Activated gamma-delta T cell treated with anti-CD3 and anti-CD28 coated beads, Interleukin-2, amount 50 U/mL, for 16 hours (primary cell): ENCODE results near the gene HNRNPU.
A peak's percentile ranks its signal among the peaks of the same experiment; 100 is the strongest.
"Not testable (repeated sequence)": the region's sequence is repeated elsewhere in the genome, so short reads cannot be mapped to it uniquely, and the experiment has no call there.

ENCODE experiments used
- DNase-seq: peaks from one replicate; pipeline ENCODE4 v3.0.0-alpha.2; 2020; ENCODE audit warnings: low read depth

Gene HNRNPU

DNA sequence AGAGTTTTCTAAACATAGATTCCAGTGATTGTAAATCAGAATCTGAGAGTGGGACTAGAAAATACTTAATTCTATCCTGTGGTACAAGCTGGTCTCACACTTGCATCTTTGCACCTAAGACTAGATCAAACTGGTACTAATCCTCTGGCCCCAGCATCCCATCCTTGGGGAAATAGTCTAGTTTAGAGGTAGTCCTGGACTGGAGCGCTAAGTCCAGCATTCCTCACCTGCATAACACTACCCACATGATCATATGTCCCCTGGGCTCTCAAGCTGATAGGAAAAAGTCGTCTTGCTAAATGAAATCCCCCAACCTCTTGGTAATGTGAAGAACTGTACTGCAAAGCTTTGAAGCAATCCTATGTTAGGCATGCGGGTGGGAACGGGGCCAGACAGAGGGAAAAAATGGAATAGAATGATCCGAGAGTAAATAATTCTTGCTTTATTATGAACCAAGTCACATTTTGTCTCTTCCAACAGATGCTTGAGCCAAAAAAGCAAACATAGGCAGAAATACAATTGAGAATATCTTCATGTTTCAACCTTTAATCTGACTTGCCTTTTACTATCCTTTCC, 24.0 kb downstream of the HNRNPU start:
- no peak for DNase-seq

DNA sequence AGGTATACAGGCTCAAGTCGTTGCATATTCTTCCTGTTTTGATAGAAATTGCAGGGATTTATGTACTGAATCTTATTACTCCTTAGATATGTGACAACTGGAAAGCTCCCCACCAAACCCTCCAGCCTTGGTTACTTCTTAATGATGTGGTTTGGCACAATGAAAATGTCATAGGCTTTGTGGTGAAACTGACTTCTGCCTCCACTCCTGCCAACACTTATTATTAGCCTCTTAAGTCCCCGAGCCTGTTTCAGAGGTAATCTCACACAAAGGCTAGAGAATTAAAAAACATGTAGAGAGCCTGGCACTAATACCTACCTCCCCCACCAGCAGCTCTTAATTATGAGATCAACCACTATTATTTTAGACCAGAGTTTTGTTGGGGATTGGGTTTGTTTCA, 24.7 kb downstream of the HNRNPU start:
- DNase-seq: no peak

DNA sequence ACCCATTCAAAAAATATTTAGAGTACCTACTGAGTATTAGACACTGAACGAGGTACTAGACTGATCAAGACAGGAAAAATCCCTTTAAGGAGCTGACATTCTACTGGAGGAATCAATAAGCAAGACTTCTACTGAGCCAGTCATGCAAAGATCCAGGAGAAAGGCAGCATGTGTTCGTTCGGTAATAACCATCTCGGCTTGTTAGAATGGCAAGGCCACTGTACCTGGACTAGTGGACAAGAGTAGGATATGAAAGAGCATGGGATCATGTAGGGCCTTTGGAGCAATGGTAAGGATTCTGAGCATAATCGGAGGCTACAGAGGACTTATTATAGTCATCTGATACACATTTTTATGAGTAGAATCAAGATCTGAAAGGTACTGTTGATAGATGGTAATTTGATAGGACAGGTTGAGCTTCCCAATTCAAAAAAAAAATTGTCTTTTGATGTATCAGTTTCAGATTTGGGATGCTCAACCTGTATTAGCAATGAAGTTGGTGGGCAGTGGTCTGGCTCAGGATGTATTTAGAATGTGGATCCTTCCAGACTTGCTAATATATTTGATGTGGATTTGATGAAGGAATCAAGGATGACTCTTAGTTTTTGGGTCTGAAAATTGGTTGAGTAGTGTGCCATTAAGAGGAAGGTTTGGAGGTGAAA, 26.6 kb downstream of the HNRNPU start:
- DNase-seq: no peak

DNA sequence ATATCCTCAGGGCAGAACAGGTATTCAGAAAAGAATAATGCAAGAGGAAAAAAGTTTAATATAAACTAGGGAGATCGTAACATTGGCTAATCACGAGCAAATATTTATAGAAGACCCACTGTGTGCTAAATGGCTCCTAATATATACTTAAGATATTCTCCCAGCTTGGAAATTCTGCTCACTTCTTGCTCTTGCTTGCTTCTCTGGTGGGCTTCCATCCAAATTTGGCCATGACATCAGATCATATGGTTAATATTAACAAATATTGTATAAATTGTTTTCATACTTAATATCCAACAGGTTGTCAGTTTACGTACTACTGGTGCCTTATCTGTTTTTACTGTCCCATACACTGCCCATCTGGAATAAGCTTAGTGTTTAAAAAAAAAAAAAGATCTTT, 27.8 kb downstream of the HNRNPU start:
- no peak for DNase-seq

DNA sequence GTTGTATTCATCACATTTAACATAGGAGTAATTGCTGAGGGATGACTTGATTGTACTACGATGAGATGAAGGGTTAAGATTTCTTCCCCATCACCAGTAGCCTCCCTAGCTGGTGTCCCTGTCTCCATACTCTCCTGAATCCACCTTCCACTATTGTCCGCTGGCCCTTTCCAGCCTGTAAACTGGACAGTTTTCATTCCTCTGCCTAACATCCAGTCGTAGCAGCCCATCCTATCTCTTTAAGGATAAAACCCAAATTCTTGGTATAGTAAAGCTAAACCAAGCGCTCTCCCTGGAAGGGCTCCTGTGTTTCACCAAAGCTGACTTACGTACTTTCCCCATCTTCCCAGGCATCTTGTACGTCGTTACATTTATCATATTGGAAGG, 28.2 kb downstream of the HNRNPU start:
- DNase-seq: no peak

DNA sequence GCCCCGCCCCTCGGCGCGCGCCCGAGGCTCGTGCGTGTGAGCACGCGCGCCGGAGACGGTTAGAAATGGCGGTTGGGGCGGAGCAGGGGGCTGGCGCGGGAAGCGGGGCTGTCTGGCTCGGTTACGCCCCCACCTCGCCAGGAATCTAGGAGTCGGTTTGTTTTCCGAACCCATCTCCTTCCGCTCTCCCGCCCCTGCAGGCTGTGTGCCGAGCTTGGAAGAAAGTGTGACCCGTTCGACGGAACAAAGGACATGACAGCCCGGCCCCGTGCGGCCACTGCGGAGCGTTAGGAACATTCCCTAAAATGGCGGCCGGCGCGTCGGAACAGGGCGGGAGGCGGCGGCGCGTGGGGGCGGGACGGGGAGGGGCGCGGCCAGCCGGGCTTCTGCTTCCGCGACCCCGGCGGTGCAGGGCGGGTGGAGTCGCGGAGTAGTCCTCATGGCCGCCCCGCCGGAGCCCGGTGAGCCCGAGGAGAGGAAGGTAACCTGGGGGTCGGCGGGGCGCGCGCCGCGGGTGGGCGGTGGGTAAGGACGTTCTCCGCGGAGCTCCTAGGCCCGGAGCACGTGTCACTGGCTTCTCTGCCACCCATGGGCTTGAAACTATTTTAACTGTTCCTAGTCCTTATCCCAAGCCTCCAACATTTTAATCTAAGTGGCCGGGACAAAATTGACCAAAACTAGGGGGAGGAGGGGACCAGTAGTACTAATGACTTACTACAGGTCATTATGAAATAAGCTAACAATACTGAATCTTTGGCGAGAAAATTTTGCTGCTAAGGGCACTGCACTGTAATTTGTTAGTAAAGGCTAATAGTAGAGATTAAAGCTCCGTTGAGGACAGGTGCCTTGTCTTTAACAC, 28.8 kb downstream of the HNRNPU start, which contains the start of gene COX20:
Gene COX20, plus strand, starts transcription at position 383 of the 859 bp plus-strand sequence. Its CDS starts 57 bp downstream, at position 440.
- peak; percentile 82 for DNase-seq

DNA sequence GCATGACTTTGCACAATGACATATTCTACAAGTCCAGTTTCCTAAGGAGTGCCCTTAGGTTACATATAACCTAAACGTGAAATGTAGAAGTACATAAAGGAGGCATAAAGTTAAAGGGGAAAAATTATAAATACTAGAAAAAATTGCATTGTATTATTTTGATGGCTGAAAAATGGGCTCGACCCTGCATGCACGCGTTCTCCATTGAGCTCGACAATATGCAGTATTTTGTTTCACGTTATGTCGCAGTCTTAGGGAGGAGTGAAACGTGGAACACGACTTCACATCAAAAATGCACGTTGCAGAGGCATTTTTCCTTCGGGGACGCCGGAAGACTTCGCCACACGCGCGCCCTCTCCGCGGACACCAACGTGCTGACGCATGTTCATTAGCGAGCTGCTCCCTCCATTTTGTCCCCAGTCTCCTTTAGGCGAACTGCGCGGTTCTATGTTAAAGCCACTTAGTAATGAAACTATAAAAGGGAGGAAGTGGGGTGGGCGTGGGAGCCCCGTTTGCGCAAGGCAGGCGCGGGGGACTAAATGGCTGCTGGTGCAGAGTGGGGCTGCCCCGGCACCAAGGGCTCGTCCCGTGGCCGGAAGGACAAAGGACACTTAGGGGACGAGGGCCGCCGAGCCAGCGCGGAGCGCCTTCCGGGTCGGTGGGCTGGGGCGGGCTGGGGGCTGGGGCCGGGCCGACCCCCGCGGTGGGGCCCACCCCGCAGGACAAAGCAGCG, 29.6 kb downstream of the HNRNPU start:
- peak; percentile 84 for DNase-seq

DNA sequence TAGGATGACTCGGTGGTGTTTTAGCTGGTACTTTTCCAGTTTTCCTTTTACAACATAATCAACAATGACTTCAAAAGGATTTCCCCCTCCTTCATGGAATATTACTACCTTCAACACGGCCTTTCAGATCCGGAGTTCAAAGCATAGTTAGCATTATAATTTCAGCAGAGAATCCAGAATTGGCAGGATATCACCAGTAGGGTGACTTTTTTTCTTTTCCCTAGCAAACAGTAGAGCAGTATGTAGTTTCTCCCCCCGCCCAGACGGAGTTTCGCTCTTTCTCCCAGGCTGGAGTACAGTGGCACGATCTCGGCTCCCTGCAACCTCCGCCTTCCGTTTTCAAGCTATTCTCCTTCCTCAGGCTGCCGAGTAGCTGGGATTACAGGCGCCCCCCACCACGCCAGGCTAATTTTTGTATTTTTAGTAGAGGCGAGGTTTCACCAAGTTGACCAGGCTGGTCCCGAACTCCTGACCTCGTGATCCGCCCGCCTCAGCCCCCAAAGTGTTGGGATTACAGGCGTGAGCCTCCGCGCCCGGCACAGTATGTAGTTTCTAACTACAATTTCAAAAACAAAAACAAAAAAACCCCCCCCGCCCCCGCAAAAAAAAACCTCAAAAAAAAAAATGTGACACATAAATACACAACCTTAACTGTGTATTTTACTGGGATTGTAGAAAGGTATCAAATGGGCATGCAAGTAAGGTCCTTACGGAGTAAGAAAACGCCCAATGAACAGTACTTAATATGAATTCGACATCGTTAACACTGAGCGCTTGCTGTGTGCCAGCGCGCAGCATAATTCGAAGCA, 30.4 kb downstream of the HNRNPU start:
- peak; percentile 32 for DNase-seq

DNA sequence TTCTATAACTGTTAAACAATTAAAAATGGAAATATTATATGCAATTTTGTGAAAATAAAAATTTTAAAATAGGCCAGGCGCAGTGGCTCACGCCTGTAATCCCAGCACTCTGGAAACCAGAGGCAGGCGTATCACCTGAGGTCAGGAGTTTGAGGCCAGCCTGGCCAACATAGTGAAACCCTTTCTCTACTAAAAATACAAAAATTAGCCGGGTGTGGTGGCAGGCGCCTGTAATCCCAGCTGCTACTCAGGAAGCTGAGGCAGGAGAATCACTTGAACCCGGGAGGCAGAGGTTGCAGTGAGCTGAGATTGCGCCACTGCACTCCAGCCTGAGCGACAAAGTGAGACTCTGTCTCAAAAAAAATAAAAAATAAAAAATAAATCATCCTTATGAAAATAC, 31.1 kb downstream of the HNRNPU start:
- DNase-seq: not testable (repeated sequence)

DNA sequence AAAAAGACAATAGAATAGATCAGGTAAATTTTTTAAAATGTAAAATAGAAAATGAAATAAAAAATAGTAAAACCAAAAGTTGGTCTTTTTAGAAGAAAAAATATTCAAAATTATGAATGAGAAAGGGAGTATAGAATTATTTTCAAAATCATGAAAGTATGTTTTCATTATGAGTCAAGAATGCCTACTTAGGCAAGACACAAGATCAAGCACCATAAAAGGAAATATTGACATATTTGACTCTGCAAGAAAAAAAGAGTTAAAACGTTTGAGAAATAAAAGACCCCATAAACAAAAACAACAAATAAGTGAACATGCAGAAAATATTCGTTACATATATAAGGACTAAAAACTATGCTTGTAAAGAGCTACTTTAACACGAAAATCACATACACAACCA, 33.7 kb downstream of the HNRNPU start:
- DNase-seq: no peak

DNA sequence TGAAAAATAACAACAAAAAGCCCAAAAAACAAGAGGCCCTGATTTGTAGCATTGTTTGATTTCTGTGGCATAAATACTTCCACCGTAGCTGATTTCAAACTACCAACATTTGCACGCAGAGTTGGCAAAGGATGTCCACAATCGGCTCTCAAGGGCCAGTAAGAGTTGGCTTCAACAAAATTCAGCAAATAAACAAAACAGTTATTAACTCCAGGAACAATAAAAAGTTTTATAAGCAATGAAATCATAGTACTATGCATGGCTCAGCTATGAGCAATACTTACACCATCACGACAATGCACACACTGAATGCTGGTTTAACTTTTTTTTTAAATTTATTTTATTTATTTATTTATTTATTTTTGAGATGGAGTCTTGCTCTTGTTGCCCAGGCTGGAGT, 37.6 kb downstream of the HNRNPU start:
- DNase-seq: no peak

DNA sequence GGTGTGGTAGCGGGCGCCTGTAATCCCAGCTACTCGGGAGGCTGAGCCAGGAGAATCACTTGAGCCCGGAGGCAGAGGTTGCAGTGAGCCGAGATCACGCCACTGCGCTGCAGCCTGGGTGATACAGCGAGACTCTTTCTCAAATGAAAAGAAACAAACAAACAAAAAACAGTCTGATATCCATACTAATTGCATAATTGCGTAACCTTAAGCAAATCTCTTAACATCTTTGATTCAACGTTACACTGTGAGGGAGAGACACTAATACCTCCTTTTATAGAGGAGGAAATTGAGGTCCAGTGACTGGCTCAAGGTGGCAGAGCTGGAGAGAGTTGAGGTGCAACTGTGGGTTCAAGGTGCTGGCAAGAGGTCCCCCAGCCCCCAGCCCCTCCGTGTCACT, 41.5 kb downstream of the HNRNPU start:
- DNase-seq: no peak

DNA sequence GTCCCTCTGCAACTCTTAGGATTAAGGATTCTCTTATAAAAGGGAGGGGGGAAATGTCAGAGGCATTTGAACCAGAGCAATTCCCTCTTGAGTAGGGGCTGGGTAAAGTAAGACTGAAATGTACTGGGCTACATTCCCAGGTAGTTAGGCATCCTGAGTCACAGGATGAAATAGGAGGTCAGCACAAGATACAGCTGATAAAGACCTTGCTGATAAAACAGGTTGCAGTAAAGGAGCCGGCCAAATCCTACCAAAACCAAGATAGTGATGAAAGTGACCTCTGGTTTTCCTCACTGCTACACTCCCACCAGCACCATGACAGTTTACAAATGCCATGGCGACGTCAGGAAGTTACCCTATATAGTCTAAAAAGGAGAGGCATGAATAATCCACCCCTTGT, 43.2 kb downstream of the HNRNPU start:
- no peak for DNase-seq

DNA sequence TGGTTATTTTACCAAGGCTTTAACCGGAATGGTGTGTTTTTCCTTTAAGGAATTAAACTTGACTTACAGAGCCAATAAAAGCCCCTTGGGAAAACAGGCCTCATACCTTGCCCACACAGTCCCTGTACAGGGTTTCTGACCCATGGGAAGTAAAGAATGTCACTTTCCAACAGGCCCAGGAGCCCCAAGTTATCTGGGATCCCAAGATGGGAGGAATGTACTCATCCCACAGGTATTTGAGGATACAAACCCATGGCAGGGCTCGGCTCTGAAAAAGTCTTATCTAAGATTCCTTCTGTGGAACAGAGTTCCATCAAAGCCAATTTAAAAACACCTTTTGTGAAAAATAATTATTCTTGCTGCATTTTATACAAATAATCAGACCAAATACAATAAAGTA, 44.2 kb downstream of the HNRNPU start:
- DNase-seq: no peak

DNA sequence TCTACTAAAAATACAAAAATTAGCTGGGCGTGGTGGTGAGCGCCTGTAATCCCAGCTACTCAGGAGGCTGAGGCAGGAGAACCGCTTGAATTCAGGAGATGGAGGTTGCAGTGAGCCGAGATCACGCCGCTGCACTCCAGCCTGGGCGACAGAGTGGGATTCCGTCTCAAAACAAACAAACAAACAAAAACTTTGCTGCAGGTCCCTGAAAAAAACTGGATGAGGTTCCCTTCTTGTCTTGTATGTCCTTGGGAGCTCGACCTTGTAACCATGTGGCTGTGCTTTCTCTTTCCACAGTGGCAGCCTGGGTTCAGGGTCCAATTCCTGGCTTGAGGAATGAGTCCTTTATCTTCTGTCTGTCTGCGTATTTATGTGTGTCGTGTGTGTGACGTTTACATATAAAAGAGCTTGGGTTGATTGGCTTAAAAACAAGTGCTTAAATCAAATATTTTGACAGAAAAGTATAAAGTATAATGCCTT, 46.9 kb downstream of the HNRNPU start:
- DNase-seq: no peak

DNA sequence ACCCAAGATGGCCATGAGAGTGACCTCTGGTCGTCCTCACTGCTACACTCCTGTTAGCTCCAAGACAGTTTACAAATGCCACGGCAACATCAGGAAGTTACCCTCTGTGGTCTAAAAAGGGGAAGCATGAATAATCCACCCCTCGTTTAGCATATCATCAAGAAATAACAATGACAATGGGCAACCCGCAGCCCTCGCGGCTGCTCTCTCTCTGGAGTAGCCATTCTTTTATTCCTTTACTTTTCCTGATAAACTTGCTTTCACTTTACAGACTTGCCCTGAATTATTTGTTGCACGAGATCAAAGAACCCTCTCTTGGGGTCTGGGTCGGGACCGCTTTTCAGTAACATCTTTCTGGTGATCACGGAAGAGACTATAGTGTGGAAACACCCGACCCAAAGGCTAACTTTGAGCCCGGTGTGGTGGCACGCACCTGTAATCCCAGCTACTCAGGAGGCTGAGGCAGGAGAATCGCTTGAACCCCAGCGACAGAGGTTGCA, 48.7 kb downstream of the HNRNPU start:
- no peak for DNase-seq

DNA sequence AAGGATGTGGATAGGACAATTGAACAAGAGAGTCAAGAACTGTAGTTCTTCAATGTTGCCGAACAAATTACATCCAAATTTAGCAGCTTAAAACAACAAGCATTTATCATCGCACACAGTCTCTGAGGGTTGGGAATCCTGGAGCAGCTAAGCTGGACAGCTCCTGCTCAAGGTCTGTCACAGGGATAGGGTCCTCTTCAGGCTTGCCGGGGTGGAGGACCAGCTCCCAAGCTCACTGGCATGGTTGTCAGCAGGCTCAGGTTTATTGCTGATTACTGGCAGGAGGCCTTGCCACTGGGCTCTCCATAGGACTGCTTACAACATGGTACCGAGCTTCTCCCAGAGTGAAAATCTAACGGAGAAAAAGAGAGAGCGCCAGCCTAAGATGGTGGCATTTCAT, 51.0 kb downstream of the HNRNPU start:
- no peak for DNase-seq

DNA sequence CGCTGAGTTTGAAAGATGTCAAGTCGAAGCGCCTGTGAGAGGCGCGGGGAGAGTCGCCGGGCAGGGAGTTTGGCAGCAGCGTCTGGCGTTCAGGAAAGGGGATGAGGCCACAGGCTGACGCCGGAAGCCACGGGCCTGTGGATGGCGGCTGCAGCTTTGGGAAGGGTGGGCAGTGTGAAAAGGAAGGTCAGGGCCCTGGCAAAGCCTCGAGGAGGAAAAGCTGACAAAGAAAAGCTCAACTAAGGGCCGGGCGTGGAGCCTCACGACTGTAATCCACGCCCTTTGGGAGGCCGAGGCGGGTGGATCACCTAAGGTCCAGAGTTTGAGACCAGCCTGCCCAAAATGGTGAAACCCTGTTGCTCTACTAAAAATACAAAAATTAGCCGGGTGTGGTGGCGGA, 54.1 kb downstream of the HNRNPU start:
- DNase-seq: no peak

DNA sequence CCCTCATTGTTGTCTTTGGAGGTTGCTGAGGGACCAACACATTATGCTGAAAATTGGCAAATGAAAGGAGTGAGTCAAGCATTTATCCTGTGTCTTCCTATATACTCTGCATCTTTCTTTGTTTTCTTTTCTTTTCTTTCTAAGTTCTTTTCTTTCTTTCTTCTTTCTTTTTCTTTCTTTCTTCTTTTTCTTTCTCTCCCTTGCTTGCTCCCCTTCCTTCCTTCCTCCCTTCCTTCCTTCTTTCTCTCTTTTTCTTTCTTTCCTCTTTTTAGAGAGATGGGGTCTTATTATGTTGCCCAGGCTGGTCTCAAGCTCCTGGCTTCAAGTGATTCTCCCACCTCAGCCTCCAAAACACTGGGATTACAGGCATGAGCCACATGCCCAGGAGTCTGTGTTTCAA, 57.2 kb downstream of the HNRNPU start:
- DNase-seq: no peak

DNA sequence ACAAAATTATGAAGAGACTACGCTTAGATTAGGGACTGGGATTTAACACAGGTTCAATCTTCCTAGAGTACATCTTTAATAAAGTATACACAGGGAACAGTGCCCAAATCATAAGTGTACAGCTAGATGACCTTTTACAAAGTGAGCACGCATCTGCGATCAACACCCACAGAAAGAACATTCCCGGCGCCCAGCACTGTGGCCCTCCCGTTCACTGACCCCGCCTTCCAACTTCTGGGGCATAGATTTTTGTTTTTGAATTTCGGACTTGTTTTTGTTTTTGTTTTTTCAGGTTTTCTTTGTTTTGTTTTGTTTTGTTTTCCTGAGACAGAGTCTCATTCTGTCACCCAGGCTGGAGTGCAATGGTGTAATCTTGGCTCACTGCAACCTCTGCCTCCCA, 59.5 kb downstream of the HNRNPU start:
- DNase-seq: no peak

DNA sequence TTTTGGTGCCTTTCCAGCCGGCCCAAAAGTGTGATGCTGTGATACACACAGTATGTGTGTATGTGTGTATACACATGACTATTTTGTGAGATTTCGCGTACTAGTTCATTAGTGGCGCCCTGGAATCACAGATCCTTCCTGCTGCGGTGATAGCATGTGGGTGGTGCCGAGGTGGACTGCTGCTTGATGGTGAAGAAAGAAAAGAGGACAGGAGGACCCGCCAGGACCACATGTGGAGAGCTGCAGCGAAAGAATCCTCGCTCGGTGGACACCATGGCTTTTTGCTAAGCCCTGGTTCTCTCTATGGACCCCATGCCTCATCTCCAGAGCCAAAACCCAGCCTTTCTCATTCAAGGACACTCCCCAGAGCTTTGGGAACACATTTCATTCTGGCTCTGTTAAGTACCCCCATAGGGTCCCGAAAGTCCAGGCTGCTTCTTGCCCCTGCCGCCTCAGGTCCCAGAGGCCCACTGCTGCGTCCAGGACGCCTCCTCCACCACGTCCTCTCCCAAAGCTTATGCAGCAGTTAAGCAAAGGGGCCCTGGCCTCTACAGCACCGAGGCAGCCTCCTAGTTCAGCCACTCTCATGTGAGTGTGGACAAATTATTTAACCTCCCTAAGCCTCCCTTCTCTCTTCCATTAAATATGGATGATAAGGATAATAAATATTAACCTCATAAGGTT, 61.6 kb downstream of the HNRNPU start:
- DNase-seq: no peak
